Measurements from ENCODE around the gene GSN.

GSN gene

DNA sequence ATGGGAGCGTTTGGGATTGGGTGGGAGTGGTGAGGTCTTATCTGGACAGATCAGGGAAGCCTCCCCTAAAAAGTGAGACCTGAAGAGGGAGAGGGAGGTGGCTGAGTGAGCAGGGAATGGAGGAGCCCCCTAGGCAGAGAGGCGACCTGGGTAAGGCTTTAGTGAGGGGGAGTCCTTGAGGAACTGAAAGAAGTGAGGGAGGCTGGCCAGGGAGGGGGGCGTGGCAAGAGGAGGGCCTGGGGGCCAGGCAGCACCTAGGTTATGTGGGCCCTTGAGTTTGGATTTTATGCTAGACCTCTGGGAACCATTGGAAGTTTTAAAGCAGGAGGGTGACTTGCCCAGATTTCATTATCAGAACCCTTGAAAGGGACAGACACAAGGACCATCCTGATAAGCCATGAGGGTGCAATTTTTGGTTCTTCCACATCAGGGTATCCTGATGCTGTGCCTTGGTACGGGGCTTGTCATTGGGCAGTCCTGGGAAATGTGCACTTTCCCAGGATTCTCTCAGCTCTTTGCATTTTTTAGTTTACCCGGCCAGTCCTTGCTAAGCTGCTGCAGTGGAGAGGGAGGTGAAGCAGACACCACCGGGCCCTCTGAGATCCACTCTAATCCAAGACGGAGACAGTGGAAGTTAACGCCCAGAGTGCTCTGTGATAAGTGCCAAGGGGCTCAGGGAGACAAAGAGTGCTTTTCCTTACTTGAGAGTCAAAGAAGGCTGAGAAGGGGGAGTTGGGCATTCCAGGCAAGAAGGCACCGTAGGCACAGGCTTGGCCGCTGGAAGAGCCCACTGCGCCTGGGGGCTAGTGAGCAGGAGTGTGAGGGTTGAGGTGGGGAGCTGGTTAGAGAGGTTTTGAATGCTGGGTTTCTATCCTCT, 16.1 kb downstream of the GSN start:
- no peak overlapping the region for H3K27ac ChIP-seq (ENCODE audit: low read depth, low read length)
- no peaks in the 10 kb centered on the region for H3K9me2 ChIP-seq (replicated peaks; ENCODE audit: control insufficient read depth, low read length)
- no peaks in the 10 kb centered on the region for H3F3A ChIP-seq (ENCODE audit: control insufficient read depth, insufficient read depth)
- no peaks in the 10 kb centered on the region for H3K79me2 ChIP-seq (ENCODE audit: control insufficient read depth, low read length)
- no peaks in the 10 kb centered on the region for H4K20me1 ChIP-seq (ENCODE audit: control insufficient read depth, insufficient read depth, low read depth, low read length)
- H3K36me3 ChIP-seq (ENCODE audit: control insufficient read depth, low read length): no peaks in the 10 kb centered on the region
- no peak overlapping the region for H3K4me3 ChIP-seq (ENCODE audit: low read length)
- peaks cover under 1% of the 10 kb centered on the region for H3K4me1 ChIP-seq (ENCODE audit: control insufficient read depth, low read length)
- no peaks in the 10 kb centered on the region for H3K27me3 ChIP-seq (ENCODE audit: control insufficient read depth, low read length)
- TF ChIP-seq EZH2phosphoT487 (IDR thresholded peaks at IDR 0.05; ENCODE audit: borderline replicate concordance, low read length): no peak
- TF ChIP-seq, protein P1, sequence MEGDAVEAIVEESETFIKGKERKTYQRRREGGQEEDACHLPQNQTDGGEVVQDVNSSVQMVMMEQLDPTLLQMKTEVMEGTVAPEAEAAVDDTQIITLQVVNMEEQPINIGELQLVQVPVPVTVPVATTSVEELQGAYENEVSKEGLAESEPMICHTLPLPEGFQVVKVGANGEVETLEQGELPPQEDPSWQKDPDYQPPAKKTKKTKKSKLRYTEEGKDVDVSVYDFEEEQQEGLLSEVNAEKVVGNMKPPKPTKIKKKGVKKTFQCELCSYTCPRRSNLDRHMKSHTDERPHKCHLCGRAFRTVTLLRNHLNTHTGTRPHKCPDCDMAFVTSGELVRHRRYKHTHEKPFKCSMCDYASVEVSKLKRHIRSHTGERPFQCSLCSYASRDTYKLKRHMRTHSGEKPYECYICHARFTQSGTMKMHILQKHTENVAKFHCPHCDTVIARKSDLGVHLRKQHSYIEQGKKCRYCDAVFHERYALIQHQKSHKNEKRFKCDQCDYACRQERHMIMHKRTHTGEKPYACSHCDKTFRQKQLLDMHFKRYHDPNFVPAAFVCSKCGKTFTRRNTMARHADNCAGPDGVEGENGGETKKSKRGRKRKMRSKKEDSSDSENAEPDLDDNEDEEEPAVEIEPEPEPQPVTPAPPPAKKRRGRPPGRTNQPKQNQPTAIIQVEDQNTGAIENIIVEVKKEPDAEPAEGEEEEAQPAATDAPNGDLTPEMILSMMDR (IDR thresholded peaks at IDR 0.05; ENCODE audit: low read depth, low read length, poor library complexity, severe bottlenecking): no peak
- no peaks in the 10 kb centered on the region for H3K9me3 ChIP-seq (ENCODE audit: control insufficient read depth, insufficient read depth, low read length)
- no peak overlapping the region for H3K4me2 ChIP-seq (ENCODE audit: low read length)

DNA sequence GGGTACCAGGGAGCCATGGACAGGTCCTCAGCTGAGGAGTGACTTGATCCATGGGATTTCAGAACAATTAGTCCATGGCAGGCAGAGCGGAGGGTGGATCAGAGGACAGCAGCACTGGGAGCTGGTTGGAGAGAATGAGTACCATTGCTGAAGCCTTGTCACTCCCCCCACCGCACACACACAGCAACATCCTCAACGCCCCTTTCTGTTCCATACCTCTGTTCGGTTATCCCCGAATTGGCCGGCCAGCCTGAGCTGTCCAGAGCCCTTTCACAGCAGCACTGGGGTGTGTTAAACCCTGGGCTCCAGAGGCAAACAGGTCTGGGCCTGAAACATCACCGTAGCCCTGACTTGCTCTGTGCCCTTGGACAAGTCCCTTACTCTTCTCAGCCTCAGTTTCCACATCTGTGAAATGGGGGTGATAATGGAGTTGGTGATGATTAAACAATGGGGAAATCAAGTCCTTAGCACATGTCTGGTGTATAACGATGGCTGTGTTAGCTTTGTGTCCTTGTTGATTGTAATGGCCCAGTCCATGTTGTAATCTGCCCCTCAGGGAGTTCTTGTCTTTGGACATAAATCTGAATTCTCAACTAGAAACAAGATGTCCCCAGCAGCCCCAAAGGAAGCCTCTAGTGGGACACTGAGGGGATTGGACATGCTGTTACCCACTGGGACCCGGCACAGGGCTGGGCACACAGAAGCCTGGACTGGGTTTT, 16.9 kb downstream of the GSN start:
- no peaks in the 10 kb centered on the region for H3K36me3 ChIP-seq (ENCODE audit: control insufficient read depth, low read length)
- H3K4me2 ChIP-seq (ENCODE audit: low read length): no peak overlapping the region
- H3F3A ChIP-seq (ENCODE audit: control insufficient read depth, insufficient read depth): no peaks in the 10 kb centered on the region
- H3K4me3 ChIP-seq (ENCODE audit: low read length): no peak overlapping the region
- peaks cover 8% of the 10 kb centered on the region for H3K4me1 ChIP-seq (ENCODE audit: control insufficient read depth, low read length)
- H4K20me1 ChIP-seq (ENCODE audit: control insufficient read depth, insufficient read depth, low read depth, low read length): no peaks in the 10 kb centered on the region
- no peak overlapping the region for H3K27ac ChIP-seq (ENCODE audit: low read depth, low read length)
- no peaks in the 10 kb centered on the region for H3K9me3 ChIP-seq (ENCODE audit: control insufficient read depth, insufficient read depth, low read length)
- no peak for TF ChIP-seq EZH2phosphoT487 (IDR thresholded peaks at IDR 0.05; ENCODE audit: borderline replicate concordance, low read length)
- TF ChIP-seq, protein P1 (IDR thresholded peaks at IDR 0.05; ENCODE audit: low read depth, low read length, poor library complexity, severe bottlenecking): no peak
- H3K79me2 ChIP-seq (ENCODE audit: control insufficient read depth, low read length): no peaks in the 10 kb centered on the region
- no peaks in the 10 kb centered on the region for H3K9me2 ChIP-seq (replicated peaks; ENCODE audit: control insufficient read depth, low read length)
- H3K27me3 ChIP-seq (ENCODE audit: control insufficient read depth, low read length): no peaks in the 10 kb centered on the region

DNA sequence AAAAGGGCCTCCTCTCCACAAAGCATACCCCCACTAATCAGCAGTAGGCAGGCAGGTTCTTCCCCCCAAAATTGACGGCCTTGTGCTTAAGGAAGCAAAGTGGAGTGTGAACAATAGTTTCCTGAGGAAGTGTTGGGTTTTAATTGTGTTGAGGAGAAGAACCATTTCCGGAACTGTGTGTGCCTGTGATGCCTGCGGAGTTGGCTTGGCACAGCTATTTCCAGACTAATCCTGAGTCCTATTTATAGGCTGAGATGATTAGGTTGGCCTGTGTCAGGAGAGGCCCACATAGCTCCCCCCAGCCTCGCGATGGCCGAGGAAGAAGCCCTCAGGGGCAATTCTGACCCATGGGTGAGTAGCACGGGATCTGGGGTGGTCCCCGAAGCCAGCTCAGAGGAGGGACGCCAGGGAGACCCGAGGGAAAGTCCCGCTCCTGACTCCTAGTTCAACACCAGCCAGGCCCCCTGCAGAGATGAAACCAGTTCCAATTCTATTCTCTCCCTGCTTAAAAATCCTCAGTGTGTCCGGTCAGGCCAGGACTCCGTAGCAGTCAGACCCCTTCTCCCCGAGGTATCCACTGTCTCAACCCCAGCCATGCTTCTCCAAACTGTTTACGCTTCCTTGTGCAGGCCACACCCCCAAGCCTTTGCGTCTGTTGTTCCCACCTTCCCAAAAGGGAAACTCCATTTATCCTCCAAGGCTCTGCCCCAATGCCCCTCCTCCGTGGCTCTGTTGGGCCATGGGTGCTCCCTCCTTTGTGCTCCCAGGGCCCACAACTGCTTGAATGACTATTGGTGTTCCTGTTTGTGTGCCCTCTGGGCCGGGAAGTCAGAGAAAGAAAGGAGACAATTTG, 18.1 kb downstream of the GSN start:
- Histone ChIP-seq H4K20me1 (ENCODE audit: control insufficient read depth, insufficient read depth, low read depth, low read length) (no peaks in the 10 kb centered on the region), H3K79me2 (ENCODE audit: control insufficient read depth, low read length) (no peaks in the 10 kb centered on the region), H3K27me3 (ENCODE audit: control insufficient read depth, low read length) (no peaks in the 10 kb centered on the region), H3K4me2 (ENCODE audit: low read length) (no peak overlapping the region), H3K9me2 (replicated peaks; ENCODE audit: control insufficient read depth, low read length) (no peaks in the 10 kb centered on the region), H3K4me1 (ENCODE audit: control insufficient read depth, low read length) (peaks cover 9% of the 10 kb centered on the region), H3F3A (ENCODE audit: control insufficient read depth, insufficient read depth) (no peaks in the 10 kb centered on the region), H3K27ac (ENCODE audit: low read depth, low read length) (no peak overlapping the region), H3K36me3 (ENCODE audit: control insufficient read depth, low read length) (no peaks in the 10 kb centered on the region), H3K9me3 (ENCODE audit: control insufficient read depth, insufficient read depth, low read length) (no peaks in the 10 kb centered on the region), H3K4me3 (ENCODE audit: low read length) (no peak overlapping the region)
- TF ChIP-seq, protein P1 (IDR thresholded peaks at IDR 0.05; ENCODE audit: low read depth, low read length, poor library complexity, severe bottlenecking): no peak
- no peak for TF ChIP-seq EZH2phosphoT487 (IDR thresholded peaks at IDR 0.05; ENCODE audit: borderline replicate concordance, low read length)
